ENCODE results near the gene TSPAN2.
A peak's percentile ranks its signal among the peaks of the same experiment; 100 is the strongest.

Gene TSPAN2

GRCh38 chr1:115114308-115114707 is 25.0 kb upstream of the TSPAN2 start:
- DNase-seq (ENCODE audit: low read depth in 3 of 3, low spot score in 1 of 3), result no peak

- DNase-seq (ENCODE audit: low read depth in 3 of 3, low spot score in 1 of 3), result no peak
Observed at GRCh38 chr1:115113766-115114165, 24.5 kb upstream of the TSPAN2 start.

- peak in 2 of 3 donors; percentile 27 to 52 for DNase-seq (ENCODE audit: low read depth in 3 of 3, low spot score in 1 of 3)
Observed at GRCh38 chr1:115112496-115113375, 23.4 kb upstream of the TSPAN2 start.

GRCh38 chr1:115107516-115108260 is 18.4 kb upstream of the TSPAN2 start:
- DNase-seq (ENCODE audit: low read depth in 3 of 3, low spot score in 1 of 3), result no peak

GRCh38 chr1:115105831-115106230 is 16.5 kb upstream of the TSPAN2 start:
- no peak for DNase-seq (ENCODE audit: low read depth in 3 of 3, low spot score in 1 of 3)

GRCh38 chr1:115099693-115100050 is 10.4 kb upstream of the TSPAN2 start:
- no peak for DNase-seq (ENCODE audit: low read depth in 3 of 3, low spot score in 1 of 3)

- DNase-seq (ENCODE audit: low read depth in 3 of 3, low spot score in 1 of 3), result peak in 2 of 3 donors; percentile 55 to 58
Observed at GRCh38 chr1:115098979-115099692, 9.8 kb upstream of the TSPAN2 start.

GRCh38 chr1:115092175-115092574 is 2.9 kb upstream of the TSPAN2 start:
- no peak for DNase-seq (ENCODE audit: low read depth in 3 of 3, low spot score in 1 of 3)

- DNase-seq (ENCODE audit: low read depth in 3 of 3, low spot score in 1 of 3), result no peak
Observed at GRCh38 chr1:115091572-115091971, 2.3 kb upstream of the TSPAN2 start.

- DNase-seq (ENCODE audit: low read depth in 3 of 3, low spot score in 1 of 3), result no peak
Observed at GRCh38 chr1:115090956-115091355, 1.7 kb upstream of the TSPAN2 start.

GRCh38 chr1:115090540-115090939 is 1.2 kb upstream of the TSPAN2 start:
- no peak for DNase-seq (ENCODE audit: low read depth in 3 of 3, low spot score in 1 of 3)

- no peak for DNase-seq (ENCODE audit: low read depth in 3 of 3, low spot score in 1 of 3)
Observed at GRCh38 chr1:115090186-115090490, 835 bp upstream of the TSPAN2 start.

GRCh38 chr1:115088871-115089419 is 358 bp downstream of the TSPAN2 start:
- DNase-seq (ENCODE audit: low read depth in 3 of 3, low spot score in 1 of 3), result no peak

GRCh38 chr1:115088115-115088778 is 1.1 kb downstream of the TSPAN2 start:
- no peak for DNase-seq (ENCODE audit: low read depth in 3 of 3, low spot score in 1 of 3)

GRCh38 chr1:115086176-115086830 is 3.0 kb downstream of the TSPAN2 start:
- no peak for DNase-seq (ENCODE audit: low read depth in 3 of 3, low spot score in 1 of 3)

- no peak for DNase-seq (ENCODE audit: low read depth in 3 of 3, low spot score in 1 of 3)
Observed at GRCh38 chr1:115084902-115085511, 4.3 kb downstream of the TSPAN2 start.

GRCh38 chr1:115082949-115083348 is 6.4 kb downstream of the TSPAN2 start:
- no peak for DNase-seq (ENCODE audit: low read depth in 3 of 3, low spot score in 1 of 3)

GRCh38 chr1:115078708-115079107 is 10.6 kb downstream of the TSPAN2 start:
- no peak for DNase-seq (ENCODE audit: low read depth in 3 of 3, low spot score in 1 of 3)

- no peak for DNase-seq (ENCODE audit: low read depth in 3 of 3, low spot score in 1 of 3)
Observed at GRCh38 chr1:115077984-115078330, 11.3 kb downstream of the TSPAN2 start.

- no peak for DNase-seq (ENCODE audit: low read depth in 3 of 3, low spot score in 1 of 3)
Observed at GRCh38 chr1:115077286-115077983, 11.9 kb downstream of the TSPAN2 start.
